Liver (tissue), 9 donors: ENCODE measurements around the gene FAM184A. TPM values are rescaled to one million over a fixed set of nuclear protein-coding genes. Genes with fewer than 3 reads are reported as not detected.

Experiments
- DNase-seq: peaks from one replicate; pipeline ENCODE4 v3.0.0-alpha.2; 2017; ENCODE audit warnings: low spot score
- H3K27ac ChIP-seq, 2 donors: one replicate each; pipeline ENCODE4 v1.7.0; 2013; ENCODE audit warnings: inconsistent platforms in 2 of 2, low read length in 2 of 2, control low read depth in 1 of 2, low read depth in 1 of 2, mild to moderate bottlenecking in 1 of 2
- H3K27me3 ChIP-seq, 4 donors: one replicate each; pipeline versions ENCODE4 v1.6.1 to v1.7.0; 2013; ENCODE audit warnings: low read length in 3 of 4, inconsistent platforms in 1 of 4, mild to moderate bottlenecking in 1 of 4, moderate library complexity in 1 of 4; ENCODE audit not compliant: control insufficient read depth in 4 of 4, insufficient read depth in 4 of 4
- H3K36me3 ChIP-seq, 4 donors: one replicate each; pipeline versions ENCODE4 v1.6.1 to v1.7.0; 2013; ENCODE audit warnings: low read length in 3 of 4, mild to moderate bottlenecking in 3 of 4, low read depth in 1 of 4, moderate library complexity in 1 of 4; ENCODE audit not compliant: control insufficient read depth in 4 of 4, insufficient read depth in 3 of 4
- H3K4me1 ChIP-seq, 4 donors: one replicate each; pipeline versions ENCODE4 v1.6.1 to v1.7.0; 2013; ENCODE audit warnings: low read length in 3 of 4, mild to moderate bottlenecking in 3 of 4, moderate library complexity in 1 of 4; ENCODE audit not compliant: control insufficient read depth in 4 of 4, insufficient read depth in 4 of 4
- H3K4me3 ChIP-seq, 3 donors: one replicate each; pipeline versions ENCODE4 v1.6.1 to v1.7.0; 2013; ENCODE audit warnings: low read length in 3 of 3, control low read depth in 1 of 3, low read depth in 1 of 3, mild to moderate bottlenecking in 1 of 3
- H3K9ac ChIP-seq, 2 donors: one replicate each; pipeline ENCODE4 v1.7.0; 2013; ENCODE audit warnings: low read length in 2 of 2, mild to moderate bottlenecking in 2 of 2, moderate library complexity in 2 of 2, control low read depth in 1 of 2, low read depth in 1 of 2
- H3K9me3 ChIP-seq, 4 donors: one replicate each; pipeline versions ENCODE4 v1.6.1 to v1.7.0; 2013; ENCODE audit warnings: low read length in 3 of 4; ENCODE audit not compliant: control insufficient read depth in 4 of 4
- EGR1 ChIP-seq, 2 donors: IDR thresholded peaks; 2 replicates each; pipeline ENCODE4 v1.6.1; 2016 to 2018; ENCODE audit warnings: antibody characterized with exemption in 2 of 2, low read depth in 2 of 2
- FOXA1 ChIP-seq: IDR thresholded peaks from 2 replicates; pipeline ENCODE4 v1.6.1; 2016; ENCODE audit warnings: antibody characterized with exemption
- FOXA2 ChIP-seq: IDR thresholded peaks from 2 replicates; pipeline ENCODE4 v1.6.1; 2016; ENCODE audit warnings: antibody characterized with exemption
- GABPA ChIP-seq, 2 donors: IDR thresholded peaks in 1 of 2; conservative IDR thresholded peaks in 1 of 2; 2 replicates each; pipeline ENCODE4 v1.6.1; 2016; ENCODE audit warnings: antibody characterized with exemption in 2 of 2, mild to moderate bottlenecking in 1 of 2, moderate library complexity in 1 of 2
- HNF4A ChIP-seq, 2 donors: conservative IDR thresholded peaks; 2 replicates each; pipeline ENCODE4 v1.6.1; 2016; ENCODE audit warnings: antibody characterized with exemption in 2 of 2, mild to moderate bottlenecking in 2 of 2
- HNF4G ChIP-seq: IDR thresholded peaks from 2 replicates; pipeline ENCODE4 v1.6.1; 2016; ENCODE audit warnings: antibody characterized with exemption
- JUND ChIP-seq, 2 donors: IDR thresholded peaks; 2 replicates each; pipeline ENCODE4 v1.6.1; 2016; ENCODE audit warnings: antibody characterized with exemption in 2 of 2
- NR2F2 ChIP-seq: IDR thresholded peaks from 2 replicates; pipeline ENCODE4 v1.6.1; 2016; ENCODE audit warnings: antibody characterized with exemption
- RAD21 ChIP-seq, 2 donors: IDR thresholded peaks; 2 replicates each; pipeline ENCODE4 v1.6.1; 2016; ENCODE audit warnings: antibody characterized with exemption in 2 of 2, mild to moderate bottlenecking in 2 of 2
- RXRA ChIP-seq, 2 donors: IDR thresholded peaks; 2 replicates each; pipeline ENCODE4 v1.6.1; 2017 to 2018; ENCODE audit warnings: antibody characterized with exemption in 2 of 2, mild to moderate bottlenecking in 1 of 2
- SP1 ChIP-seq: IDR thresholded peaks from 2 replicates; pipeline ENCODE4 v1.6.1; 2018; ENCODE audit warnings: antibody characterized with exemption, mild to moderate bottlenecking
- TAF1 ChIP-seq: conservative IDR thresholded peaks from 2 replicates; pipeline ENCODE4 v1.6.1; 2016; ENCODE audit warnings: antibody characterized with exemption, mild to moderate bottlenecking
- YY1 ChIP-seq: IDR thresholded peaks from 2 replicates; pipeline ENCODE4 v1.6.1; 2016; ENCODE audit warnings: antibody characterized with exemption, mild to moderate bottlenecking
- WGBS: extraction: QIAGEN DNeasy Blood & Tissue Kit; methylation state at CpG from one replicate; pipeline ENCODE4 v1.1.7; 2013; 5-methylcytosine and 5-hydroxymethylcytosine counted together
- polyA plus RNA-seq, 2 donors: library from polyadenylated mRNA; stranded (reverse) in 1 of 2; unstranded in 1 of 2; fragments of 200-250 nt in 1 of 2; fragments of >200 nt in 1 of 2; fragmentation: Nextera tagmentation in 1 of 2; extraction: Ambion mirVana in 1 of 2; gene quantifications; one replicate each; pipeline versions ENCODE4 v1.2.1 to v1.2.3, GENCODE V29; 2013 to 2015
- total RNA-seq, 2 donors: library from RNA; depleted of rRNA; stranded (reverse); fragments of >200 nt; gene quantifications; one replicate each; pipeline ENCODE4 v1.2.3, GENCODE V29; 2014
- TF ChIP-seq, protein P1 (sequence below): fragments of 150-350 bp; IDR thresholded peaks from 2 replicates; pipeline ENCODE4 v1.5.1; 2017; ENCODE audit warnings: improper control_type of control experiment, low read depth, low read length; ENCODE audit not compliant: missing input control
- TF ChIP-seq, protein P2 (sequence below): IDR thresholded peaks from 2 replicates; pipeline ENCODE4 v1.6.1; 2016; ENCODE audit warnings: antibody characterized with exemption
- TF ChIP-seq, protein P3 (sequence below): IDR thresholded peaks from 2 replicates; pipeline ENCODE4 v1.6.1; 2016; ENCODE audit warnings: antibody characterized with exemption
- TF ChIP-seq, protein P4 (sequence below): IDR thresholded peaks from 2 replicates; pipeline ENCODE4 v1.6.1; 2016; ENCODE audit warnings: antibody characterized with exemption, mild to moderate bottlenecking
- TF ChIP-seq, protein P5 (sequence below): IDR thresholded peaks from 2 replicates; pipeline ENCODE4 v1.6.1; 2016; ENCODE audit warnings: antibody characterized with exemption
- donor health status: healthy.
- donor health status: healthy.
- donor health status: healthy.
- donor health status: healthy.
- donor health status: healthy.

FAM184A gene
- total and polyA plus RNA-seq, 4 donors: 1.0 to 7.4 (median 4.0) TPM

DNA sequence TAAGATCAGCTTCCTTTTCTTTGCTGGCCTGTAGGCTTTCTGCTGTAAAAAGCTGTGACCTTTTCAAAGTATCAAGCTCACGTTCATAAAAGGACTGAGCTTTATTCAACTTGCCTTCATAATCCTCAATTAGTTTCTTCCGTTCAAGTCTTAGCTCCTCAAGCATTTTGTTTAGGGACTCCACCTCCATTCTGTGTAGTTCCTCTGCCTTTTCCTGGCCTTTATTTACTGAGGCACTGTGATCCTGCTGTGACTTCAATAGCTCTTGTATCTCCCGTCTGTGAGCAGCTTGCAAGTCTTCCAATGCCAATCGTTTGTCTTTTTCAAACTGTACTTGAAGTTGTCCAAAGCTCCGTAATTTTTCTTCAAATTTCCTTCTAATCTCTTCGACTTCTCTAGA, 54.4 kb downstream of the FAM184A start (continued):
- TF ChIP-seq, protein P1, sequence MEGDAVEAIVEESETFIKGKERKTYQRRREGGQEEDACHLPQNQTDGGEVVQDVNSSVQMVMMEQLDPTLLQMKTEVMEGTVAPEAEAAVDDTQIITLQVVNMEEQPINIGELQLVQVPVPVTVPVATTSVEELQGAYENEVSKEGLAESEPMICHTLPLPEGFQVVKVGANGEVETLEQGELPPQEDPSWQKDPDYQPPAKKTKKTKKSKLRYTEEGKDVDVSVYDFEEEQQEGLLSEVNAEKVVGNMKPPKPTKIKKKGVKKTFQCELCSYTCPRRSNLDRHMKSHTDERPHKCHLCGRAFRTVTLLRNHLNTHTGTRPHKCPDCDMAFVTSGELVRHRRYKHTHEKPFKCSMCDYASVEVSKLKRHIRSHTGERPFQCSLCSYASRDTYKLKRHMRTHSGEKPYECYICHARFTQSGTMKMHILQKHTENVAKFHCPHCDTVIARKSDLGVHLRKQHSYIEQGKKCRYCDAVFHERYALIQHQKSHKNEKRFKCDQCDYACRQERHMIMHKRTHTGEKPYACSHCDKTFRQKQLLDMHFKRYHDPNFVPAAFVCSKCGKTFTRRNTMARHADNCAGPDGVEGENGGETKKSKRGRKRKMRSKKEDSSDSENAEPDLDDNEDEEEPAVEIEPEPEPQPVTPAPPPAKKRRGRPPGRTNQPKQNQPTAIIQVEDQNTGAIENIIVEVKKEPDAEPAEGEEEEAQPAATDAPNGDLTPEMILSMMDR: no peak
- TF ChIP-seq HNF4G: no peak
- TF ChIP-seq SP1: no peak
- TF ChIP-seq NR2F2: no peak
- no peak for TF ChIP-seq FOXA2
- TF ChIP-seq RAD21 (IDR thresholded peaks at IDR 0.05): no peak

DNA sequence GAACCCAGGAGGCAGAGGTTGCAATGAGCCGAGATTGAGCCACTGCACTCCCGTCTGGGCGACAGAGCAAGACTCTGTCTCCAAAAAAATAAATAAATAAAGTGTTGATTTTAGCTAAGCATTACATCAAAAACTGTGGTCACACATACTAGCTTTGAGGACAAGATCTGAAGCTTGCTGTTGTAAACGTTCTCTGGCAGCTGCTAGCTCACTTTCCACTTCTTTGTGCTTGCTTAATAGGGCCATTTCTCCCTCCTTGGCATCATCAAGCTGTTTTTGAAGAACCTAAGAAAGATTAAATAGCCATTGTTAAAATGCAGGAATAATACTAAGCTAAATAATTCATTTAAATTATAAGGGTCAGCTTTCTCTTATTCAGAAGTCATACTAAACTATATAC, 55.7 kb downstream of the FAM184A start:
- Histone ChIP-seq H3K27ac (no peak overlapping the region), H3K9me3 (no peaks in the 10 kb centered on the region), H3K4me3 (no peak overlapping the region), H3K36me3 (peaks cover 0 to 1% (median 0%) of the 10 kb centered on the region in 4 donors), H3K4me1 (no peaks in the 10 kb centered on the region), H3K9ac (no peak overlapping the region), H3K27me3 (no peaks in the 10 kb centered on the region)
- DNase-seq: no peak
- 95% methylated on average over 4 of the region's 4 CpGs for WGBS
- TF ChIP-seq RXRA (IDR thresholded peaks at IDR 0.05): no peak
- TF ChIP-seq RAD21 (IDR thresholded peaks at IDR 0.05): no peak
- TF ChIP-seq, protein P2, sequence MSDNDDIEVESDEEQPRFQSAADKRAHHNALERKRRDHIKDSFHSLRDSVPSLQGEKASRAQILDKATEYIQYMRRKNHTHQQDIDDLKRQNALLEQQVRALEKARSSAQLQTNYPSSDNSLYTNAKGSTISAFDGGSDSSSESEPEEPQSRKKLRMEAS: no peak
- TF ChIP-seq YY1: no peak
- TF ChIP-seq, protein P3, sequence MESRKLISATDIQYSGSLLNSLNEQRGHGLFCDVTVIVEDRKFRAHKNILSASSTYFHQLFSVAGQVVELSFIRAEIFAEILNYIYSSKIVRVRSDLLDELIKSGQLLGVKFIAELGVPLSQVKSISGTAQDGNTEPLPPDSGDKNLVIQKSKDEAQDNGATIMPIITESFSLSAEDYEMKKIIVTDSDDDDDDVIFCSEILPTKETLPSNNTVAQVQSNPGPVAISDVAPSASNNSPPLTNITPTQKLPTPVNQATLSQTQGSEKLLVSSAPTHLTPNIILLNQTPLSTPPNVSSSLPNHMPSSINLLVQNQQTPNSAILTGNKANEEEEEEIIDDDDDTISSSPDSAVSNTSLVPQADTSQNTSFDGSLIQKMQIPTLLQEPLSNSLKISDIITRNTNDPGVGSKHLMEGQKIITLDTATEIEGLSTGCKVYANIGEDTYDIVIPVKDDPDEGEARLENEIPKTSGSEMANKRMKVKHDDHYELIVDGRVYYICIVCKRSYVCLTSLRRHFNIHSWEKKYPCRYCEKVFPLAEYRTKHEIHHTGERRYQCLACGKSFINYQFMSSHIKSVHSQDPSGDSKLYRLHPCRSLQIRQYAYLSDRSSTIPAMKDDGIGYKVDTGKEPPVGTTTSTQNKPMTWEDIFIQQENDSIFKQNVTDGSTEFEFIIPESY: no peak
- no peak for TF ChIP-seq NR2F2
- TF ChIP-seq GABPA (IDR thresholded peaks at IDR 0.05 in 1 of 2, conservative IDR thresholded peaks at IDR 0.05 in 1 of 2): no peak
- no peak for TF ChIP-seq TAF1
- no peak for TF ChIP-seq JUND (IDR thresholded peaks at IDR 0.05)
- no peak for TF ChIP-seq FOXA2
- TF ChIP-seq HNF4G: no peak
- TF ChIP-seq HNF4A (conservative IDR thresholded peaks at IDR 0.05): no peak
- no peak for TF ChIP-seq EGR1 (IDR thresholded peaks at IDR 0.05; ENCODE audit: low read depth in 2 of 2)
- TF ChIP-seq, protein P4, sequence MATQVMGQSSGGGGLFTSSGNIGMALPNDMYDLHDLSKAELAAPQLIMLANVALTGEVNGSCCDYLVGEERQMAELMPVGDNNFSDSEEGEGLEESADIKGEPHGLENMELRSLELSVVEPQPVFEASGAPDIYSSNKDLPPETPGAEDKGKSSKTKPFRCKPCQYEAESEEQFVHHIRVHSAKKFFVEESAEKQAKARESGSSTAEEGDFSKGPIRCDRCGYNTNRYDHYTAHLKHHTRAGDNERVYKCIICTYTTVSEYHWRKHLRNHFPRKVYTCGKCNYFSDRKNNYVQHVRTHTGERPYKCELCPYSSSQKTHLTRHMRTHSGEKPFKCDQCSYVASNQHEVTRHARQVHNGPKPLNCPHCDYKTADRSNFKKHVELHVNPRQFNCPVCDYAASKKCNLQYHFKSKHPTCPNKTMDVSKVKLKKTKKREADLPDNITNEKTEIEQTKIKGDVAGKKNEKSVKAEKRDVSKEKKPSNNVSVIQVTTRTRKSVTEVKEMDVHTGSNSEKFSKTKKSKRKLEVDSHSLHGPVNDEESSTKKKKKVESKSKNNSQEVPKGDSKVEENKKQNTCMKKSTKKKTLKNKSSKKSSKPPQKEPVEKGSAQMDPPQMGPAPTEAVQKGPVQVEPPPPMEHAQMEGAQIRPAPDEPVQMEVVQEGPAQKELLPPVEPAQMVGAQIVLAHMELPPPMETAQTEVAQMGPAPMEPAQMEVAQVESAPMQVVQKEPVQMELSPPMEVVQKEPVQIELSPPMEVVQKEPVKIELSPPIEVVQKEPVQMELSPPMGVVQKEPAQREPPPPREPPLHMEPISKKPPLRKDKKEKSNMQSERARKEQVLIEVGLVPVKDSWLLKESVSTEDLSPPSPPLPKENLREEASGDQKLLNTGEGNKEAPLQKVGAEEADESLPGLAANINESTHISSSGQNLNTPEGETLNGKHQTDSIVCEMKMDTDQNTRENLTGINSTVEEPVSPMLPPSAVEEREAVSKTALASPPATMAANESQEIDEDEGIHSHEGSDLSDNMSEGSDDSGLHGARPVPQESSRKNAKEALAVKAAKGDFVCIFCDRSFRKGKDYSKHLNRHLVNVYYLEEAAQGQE: no peak
- TF ChIP-seq, protein P1: no peak
- TF ChIP-seq FOXA1: no peak
- TF ChIP-seq, protein P5, sequence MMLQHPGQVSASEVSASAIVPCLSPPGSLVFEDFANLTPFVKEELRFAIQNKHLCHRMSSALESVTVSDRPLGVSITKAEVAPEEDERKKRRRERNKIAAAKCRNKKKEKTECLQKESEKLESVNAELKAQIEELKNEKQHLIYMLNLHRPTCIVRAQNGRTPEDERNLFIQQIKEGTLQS: no peak
- TF ChIP-seq SP1: no peak
